ENCODE results near the gene CCDC88A.
"Not testable (repeated sequence)": the region's sequence is repeated elsewhere in the genome, so short reads cannot be mapped to it uniquely, and the experiment has no call there.

The CCDC88A gene

GRCh38 chr2:55419679-55420438 lies at the start of gene CCDC88A:
CCDC88A (minus strand) TSS chr2:55419856; CDS start chr2:55419079, 777 bp downstream.
- DNase-seq: peak; percentile 66 to 97 (median 92)

GRCh38 chr2:55461679-55462078 lies 42.0 kb upstream of the CCDC88A start:
- DNase-seq: no peak

GRCh38 chr2:55460562-55460961 lies 40.9 kb upstream of the CCDC88A start:
- DNase-seq: no peak

GRCh38 chr2:55459714-55460274 lies 40.1 kb upstream of the CCDC88A start:
- DNase-seq: no peak

GRCh38 chr2:55459279-55459678 lies 39.6 kb upstream of the CCDC88A start:
- DNase-seq: no peak

GRCh38 chr2:55454121-55454520 lies 34.5 kb upstream of the CCDC88A start:
- DNase-seq: no peak

- DNase-seq: no peak
Observed at GRCh38 chr2:55452879-55453278, 33.2 kb upstream of the CCDC88A start.

GRCh38 chr2:55451699-55452098 lies 32.0 kb upstream of the CCDC88A start:
- no peak for DNase-seq

GRCh38 chr2:55450014-55450413 lies 30.4 kb upstream of the CCDC88A start:
- DNase-seq: not testable (repeated sequence)

GRCh38 chr2:55442045-55442760 lies 22.5 kb upstream of the CCDC88A start:
- not testable (repeated sequence) for DNase-seq

- DNase-seq: no peak
Observed at GRCh38 chr2:55441280-55441892, 21.7 kb upstream of the CCDC88A start.

- DNase-seq: no peak
Observed at GRCh38 chr2:55439101-55439397, 19.4 kb upstream of the CCDC88A start.

- DNase-seq: no peak
Observed at GRCh38 chr2:55438391-55439100, 18.9 kb upstream of the CCDC88A start.

GRCh38 chr2:55437515-55438390 lies 18.1 kb upstream of the CCDC88A start:
- DNase-seq: no peak

GRCh38 chr2:55431982-55432627 lies 12.4 kb upstream of the CCDC88A start:
- no peak for DNase-seq

GRCh38 chr2:55430211-55430975 lies 10.7 kb upstream of the CCDC88A start:
- DNase-seq: no peak

- DNase-seq: no peak
Observed at GRCh38 chr2:55428258-55428657, 8.6 kb upstream of the CCDC88A start.

- DNase-seq: no peak
Observed at GRCh38 chr2:55425431-55425831, 5.8 kb upstream of the CCDC88A start.
